Measurements from ENCODE around the gene RNF181. TPM values are rescaled to one million over a fixed set of nuclear protein-coding genes. Genes with fewer than 3 reads are reported as not detected.

The RNF181 gene
- total RNA-seq, 6 experiments from 2014 or later: 54.5 to 123 (median 66.6) TPM

- peak in 2 of 4 donors; percentile 1 to 2 for ATAC-seq
- Histone ChIP-seq H3K4me3 (peak overlapping the region; percentile 77 to 95 (median 94)), H3K27ac (peak overlapping the region; percentile 61 to 87 (median 79)), H3K9me3 (no peaks in the 10 kb centered on the region), H3K4me1 (peaks cover 0 to 46% (median 17%) of the 10 kb centered on the region in 4 donors), H3K36me3 (peaks cover 0 to 26% (median 3%) of the 10 kb centered on the region in 4 donors), H3K27me3 (no peaks in the 10 kb centered on the region)
- DNase-seq: no peak
- intact Hi-C loops (cut with DNase I): no loop called here
- WGBS (ENCODE audit: insufficient coverage, low coverage, low lambda C conversion rate, missing lambda C conversion rate): 0% methylated on average over 9 of the region's 10 CpGs
- no peak for TF ChIP-seq POLR2A (IDR thresholded peaks at IDR 0.05)
- no peak for TF ChIP-seq CTCF (IDR thresholded peaks at IDR 0.05)
These were observed 435 bp downstream of the RNF181 start for GRCh38 chr2:85596026-85596333.

- no peak for TF ChIP-seq CTCF (IDR thresholded peaks at IDR 0.05)
- no peak for TF ChIP-seq POLR2A (IDR thresholded peaks at IDR 0.05)
- DNase-seq (no peak), ATAC-seq (no peak)
- Histone ChIP-seq H3K27me3 (no peaks in the 10 kb centered on the region), H3K9me3 (no peaks in the 10 kb centered on the region), H3K36me3 (peaks cover 0 to 26% (median 3%) of the 10 kb centered on the region in 4 donors), H3K4me3 (peak overlapping the region; percentile 77 to 95 (median 94)), H3K27ac (peak overlapping the region in 1 of 3 donors; percentile 87), H3K4me1 (peaks cover 0 to 49% (median 19%) of the 10 kb centered on the region in 4 donors)
- 50% methylated on average over 2 of the region's 3 CpGs for WGBS (ENCODE audit: insufficient coverage, low coverage, low lambda C conversion rate, missing lambda C conversion rate)
- intact Hi-C loops (cut with DNase I): no loop called here
These were observed 1.1 kb downstream of the RNF181 start for GRCh38 chr2:85596486-85597143.

- intact Hi-C loops (cut with DNase I): no loop called here
- Histone ChIP-seq H3K9me3 (no peaks in the 10 kb centered on the region), H3K27me3 (no peaks in the 10 kb centered on the region), H3K4me1 (peaks cover 0 to 50% (median 19%) of the 10 kb centered on the region in 4 donors), H3K4me3 (no peak overlapping the region), H3K36me3 (peaks cover 0 to 26% (median 3%) of the 10 kb centered on the region in 4 donors), H3K27ac (no peak overlapping the region)
- ATAC-seq (no peak), DNase-seq (no peak)
- TF ChIP-seq POLR2A (IDR thresholded peaks at IDR 0.05) (no peak), CTCF (IDR thresholded peaks at IDR 0.05) (no peak)
- WGBS (ENCODE audit: insufficient coverage, low coverage, low lambda C conversion rate, missing lambda C conversion rate): 87% methylated on average over 3 of the region's 5 CpGs
These were observed 1.7 kb downstream of the RNF181 start for GRCh38 chr2:85597241-85597640.

- TF ChIP-seq POLR2A (IDR thresholded peaks at IDR 0.05) (no peak), CTCF (IDR thresholded peaks at IDR 0.05) (no peak)
- no peaks in the 10 kb centered on the region for H3K27me3 ChIP-seq
- 52% methylated on average over 9 of the region's 14 CpGs for WGBS (ENCODE audit: insufficient coverage, low coverage, low lambda C conversion rate, missing lambda C conversion rate)
- no peak overlapping the region for H3K4me3 ChIP-seq
- H3K4me1 ChIP-seq: peaks cover 0 to 44% (median 20%) of the 10 kb centered on the region in 4 donors
- DNase-seq: no peak
- intact Hi-C loops (cut with DNase I): no loop called here
- ATAC-seq: no peak
- H3K9me3 ChIP-seq: no peaks in the 10 kb centered on the region
- H3K27ac ChIP-seq: peak overlapping the region in 1 of 3 donors; percentile 14
- peaks cover 0 to 26% (median 3%) of the 10 kb centered on the region in 4 donors for H3K36me3 ChIP-seq
These were observed 3.2 kb downstream of the RNF181 start for GRCh38 chr2:85598594-85599340.

Measured in right lobe of liver (tissue), 6 donors.